GM12891 (cell line): ENCODE measurements around the gene RNU6-9.

ENCODE experiments used
- DNase-seq: peaks from one replicate; pipeline ENCODE4 v3.0.0; 2011; ENCODE audit warnings: low spot score; ENCODE audit not compliant: insufficient read length
- FAIRE-seq: peaks from 2 replicates; lab custom pipeline; 2011; peaks lifted over from hg19 to GRCh38; lab: Jason Lieb, UNC
- PAX5 ChIP-seq: IDR thresholded peaks from 2 replicates; pipeline ENCODE4 v1.6.1; 2011; ENCODE audit warnings: low read length, moderate library complexity, mild to moderate bottlenecking; ENCODE audit not compliant: insufficient read depth, severe bottlenecking
- POLR2A ChIP-seq: IDR thresholded peaks from 2 replicates; pipeline ENCODE4 v1.6.1; 2011; ENCODE audit warnings: low read depth, low read length, control low read depth
- POLR2AphosphoS5 ChIP-seq: IDR thresholded peaks from 2 replicates; pipeline ENCODE4 v1.6.1; 2011; ENCODE audit warnings: low read depth, low read length, control low read depth
- POU2F2 ChIP-seq: IDR thresholded peaks from 2 replicates; pipeline ENCODE4 v1.6.1; 2011; ENCODE audit warnings: low read depth, mild to moderate bottlenecking, control low read depth, low read length, moderate library complexity
- SPI1 ChIP-seq: IDR thresholded peaks from 2 replicates; pipeline ENCODE4 v1.6.1; 2011; ENCODE audit warnings: low read depth, low read length, control low read depth
- TAF1 ChIP-seq: IDR thresholded peaks from 2 replicates; pipeline ENCODE4 v1.6.1; 2011; ENCODE audit warnings: low read depth, low read length, control low read depth

Gene RNU6-9

GRCh38 chr19:898663-899062 lies 5.4 kb downstream of the RNU6-9 start:
- DNase-seq (no peak), FAIRE-seq (no peak)
- TF ChIP-seq POU2F2 (no peak), POLR2AphosphoS5 (no peak), PAX5 (no peak), POLR2A (no peak), SPI1 (no peak), TAF1 (no peak)

GRCh38 chr19:899336-900042 lies 6.2 kb downstream of the RNU6-9 start:
- no peak for FAIRE-seq
- TF ChIP-seq TAF1: no peak
- no peak for TF ChIP-seq POLR2A
- no peak for DNase-seq

- FAIRE-seq: no peak
Observed at GRCh38 chr19:900043-900301, 6.7 kb downstream of the RNU6-9 start.

GRCh38 chr19:900302-901111 lies 7.2 kb downstream of the RNU6-9 start:
- DNase-seq (no peak), FAIRE-seq (peak; percentile 81)
- no peak for TF ChIP-seq PAX5
- TF ChIP-seq POLR2AphosphoS5: no peak
- no peak for TF ChIP-seq SPI1
- no peak for TF ChIP-seq POU2F2
- no peak for TF ChIP-seq POLR2A
- no peak for TF ChIP-seq TAF1

More at GRCh38 chr19:900043-900301, 6.7 kb downstream of the RNU6-9 start:
- TF ChIP-seq POLR2A: no peak
- no peak for TF ChIP-seq POLR2AphosphoS5
- TF ChIP-seq POU2F2: no peak
- TF ChIP-seq TAF1: no peak
- no peak for TF ChIP-seq SPI1
- TF ChIP-seq PAX5: no peak
- no peak for DNase-seq

- FAIRE-seq: no peak
- no peak for TF ChIP-seq SPI1
- DNase-seq: no peak
Observed at GRCh38 chr19:901216-902092, 8.2 kb downstream of the RNU6-9 start.

- TF ChIP-seq TAF1 (no peak), SPI1 (no peak), PAX5 (no peak), POU2F2 (no peak), POLR2A (no peak), POLR2AphosphoS5 (no peak)
- no peak for DNase-seq
- no peak for FAIRE-seq
Observed at GRCh38 chr19:902093-902370, 8.7 kb downstream of the RNU6-9 start.

- TF ChIP-seq POLR2AphosphoS5: no peak
- no peak for TF ChIP-seq POLR2A
- no peak for TF ChIP-seq SPI1
- TF ChIP-seq POU2F2: no peak
- no peak for TF ChIP-seq TAF1
- no peak for TF ChIP-seq PAX5
- no peak for DNase-seq
- FAIRE-seq: no peak
Observed at GRCh38 chr19:902446-903226, 9.4 kb downstream of the RNU6-9 start.

- DNase-seq: no peak
- TF ChIP-seq SPI1 (no peak), TAF1 (no peak), POLR2AphosphoS5 (no peak), POU2F2 (no peak), POLR2A (no peak), PAX5 (no peak)
- FAIRE-seq: no peak
Observed at GRCh38 chr19:903266-903797, 10.0 kb downstream of the RNU6-9 start.

GRCh38 chr19:904545-904944 lies 11.3 kb downstream of the RNU6-9 start:
- TF ChIP-seq POU2F2: no peak
- no peak for TF ChIP-seq POLR2AphosphoS5
- no peak for TF ChIP-seq TAF1
- TF ChIP-seq PAX5: no peak
- DNase-seq: no peak
- FAIRE-seq: no peak
